ENCODE data around the gene GALR2.
"Not testable (repeated sequence)": the region's sequence is repeated elsewhere in the genome, so short reads cannot be mapped to it uniquely, and the experiment has no call there.

GALR2 gene, protein sequence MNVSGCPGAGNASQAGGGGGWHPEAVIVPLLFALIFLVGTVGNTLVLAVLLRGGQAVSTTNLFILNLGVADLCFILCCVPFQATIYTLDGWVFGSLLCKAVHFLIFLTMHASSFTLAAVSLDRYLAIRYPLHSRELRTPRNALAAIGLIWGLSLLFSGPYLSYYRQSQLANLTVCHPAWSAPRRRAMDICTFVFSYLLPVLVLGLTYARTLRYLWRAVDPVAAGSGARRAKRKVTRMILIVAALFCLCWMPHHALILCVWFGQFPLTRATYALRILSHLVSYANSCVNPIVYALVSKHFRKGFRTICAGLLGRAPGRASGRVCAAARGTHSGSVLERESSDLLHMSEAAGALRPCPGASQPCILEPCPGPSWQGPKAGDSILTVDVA

DNA sequence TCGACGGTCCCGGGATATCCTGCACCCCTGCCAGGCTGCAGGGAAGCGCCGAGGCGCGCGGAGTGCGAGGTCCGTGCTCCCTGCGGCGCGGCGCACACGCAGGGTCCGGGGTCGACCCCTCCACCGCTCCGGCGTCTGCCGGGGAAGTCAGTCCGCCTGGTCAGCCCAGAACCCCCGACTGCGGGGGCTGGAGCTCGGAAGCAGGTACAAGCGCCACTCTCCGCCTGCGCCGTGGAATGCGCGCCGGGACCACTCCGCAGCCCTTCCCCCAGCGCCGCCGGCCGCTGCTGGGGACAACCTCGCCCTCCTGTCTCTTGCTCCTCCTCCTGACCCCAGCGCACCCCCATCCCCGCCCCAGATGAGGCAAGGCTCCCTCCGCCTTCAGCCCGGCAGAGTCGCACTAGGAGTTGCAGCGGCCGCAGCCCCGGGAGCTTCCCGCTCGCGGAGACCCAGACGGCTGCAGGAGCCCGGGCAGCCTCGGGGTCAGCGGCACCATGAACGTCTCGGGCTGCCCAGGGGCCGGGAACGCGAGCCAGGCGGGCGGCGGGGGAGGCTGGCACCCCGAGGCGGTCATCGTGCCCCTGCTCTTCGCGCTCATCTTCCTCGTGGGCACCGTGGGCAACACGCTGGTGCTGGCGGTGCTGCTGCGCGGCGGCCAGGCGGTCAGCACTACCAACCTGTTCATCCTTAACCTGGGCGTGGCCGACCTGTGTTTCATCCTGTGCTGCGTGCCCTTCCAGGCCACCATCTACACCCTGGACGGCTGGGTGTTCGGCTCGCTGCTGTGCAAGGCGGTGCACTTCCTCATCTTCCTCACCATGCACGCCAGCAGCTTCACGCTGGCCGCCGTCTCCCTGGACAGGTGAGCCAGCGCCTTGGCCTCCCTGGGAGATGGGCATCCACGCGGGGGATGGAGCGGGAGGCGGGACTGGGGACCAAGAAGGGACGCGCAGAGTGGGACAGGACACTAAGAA is at the start of gene GALR2:
TSS of gene GALR2 (plus strand) at position 392 of the 974 bp plus-strand sequence. CDS start at position 495, 103 bp downstream.
- no peak for DNase-seq (ENCODE audit: low spot score)

GRCh38 chr17:76025294-76025693 is 49.3 kb upstream of the GALR2 start:
- no peak for DNase-seq (ENCODE audit: low spot score)

DNA sequence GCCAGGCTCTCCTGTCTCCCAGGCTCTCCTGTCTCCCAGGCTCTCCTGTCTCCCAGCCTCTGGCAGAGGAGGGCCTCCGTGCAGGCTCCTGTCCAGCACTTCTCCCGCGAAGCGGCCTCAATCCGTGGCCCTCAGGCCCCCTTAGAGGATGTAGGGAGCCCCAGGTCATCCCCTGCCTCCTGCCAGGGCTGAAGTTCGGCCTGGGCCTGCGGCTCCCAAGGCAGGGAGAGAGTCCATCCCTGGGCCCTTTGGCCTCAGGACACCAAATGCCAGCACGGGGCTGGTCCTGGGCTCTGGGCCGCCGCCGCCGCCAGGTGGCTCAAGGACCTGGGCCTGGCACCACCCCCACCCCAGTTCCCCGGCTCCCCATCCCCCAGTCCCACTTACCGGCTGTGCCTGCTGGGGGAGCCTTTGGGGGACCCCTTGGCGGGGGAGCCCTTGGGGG is 47.8 kb upstream of the GALR2 start:
- DNase-seq (ENCODE audit: low spot score) = no peak

- no peak for DNase-seq (ENCODE audit: low spot score)
Observed at GRCh38 chr17:76027159-76027839, 47.3 kb upstream of the GALR2 start, which contains the start of gene EVPL. Gene EVPL (minus strand): TSS chr17:76027306. CDS start chr17:76027198, 108 bp downstream.

DNA sequence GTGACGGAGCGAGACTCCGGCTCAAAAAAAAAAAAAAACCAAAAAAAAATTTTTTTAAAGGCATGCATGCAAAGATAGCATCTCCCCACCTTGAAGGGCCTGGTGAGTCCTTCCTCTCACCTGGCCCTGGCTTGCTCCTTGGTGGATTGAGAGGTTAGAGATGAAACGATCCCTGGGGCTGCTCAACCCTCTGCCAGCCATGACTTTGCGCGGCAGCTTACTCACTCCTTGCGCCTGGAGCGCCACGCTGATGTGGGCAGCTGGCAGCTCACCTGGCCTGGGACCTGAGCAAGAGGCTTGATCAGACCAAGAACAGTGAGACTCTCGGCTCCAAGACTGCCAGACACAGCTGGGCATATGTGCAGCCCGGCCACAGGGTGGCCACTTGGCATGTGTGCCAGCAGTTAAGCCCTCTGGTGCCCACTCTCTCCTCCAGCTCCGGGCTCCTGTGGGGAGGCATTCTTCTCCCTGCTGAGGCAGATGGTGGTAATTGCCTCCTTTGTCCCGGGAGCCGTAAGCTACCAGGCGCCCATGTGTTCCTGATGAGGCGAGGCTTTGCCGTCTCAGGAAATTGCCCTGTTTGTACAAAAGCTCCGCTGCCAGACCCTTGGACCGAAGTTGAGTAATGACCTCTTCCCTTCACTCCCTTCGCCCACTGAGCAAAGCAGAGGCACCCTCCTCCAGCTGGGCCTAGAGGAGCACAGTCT is 42.4 kb upstream of the GALR2 start:
- DNase-seq (ENCODE audit: low spot score) = no peak

- DNase-seq (ENCODE audit: low spot score) = no peak
Observed at GRCh38 chr17:76032780-76033108, 41.8 kb upstream of the GALR2 start.

DNA sequence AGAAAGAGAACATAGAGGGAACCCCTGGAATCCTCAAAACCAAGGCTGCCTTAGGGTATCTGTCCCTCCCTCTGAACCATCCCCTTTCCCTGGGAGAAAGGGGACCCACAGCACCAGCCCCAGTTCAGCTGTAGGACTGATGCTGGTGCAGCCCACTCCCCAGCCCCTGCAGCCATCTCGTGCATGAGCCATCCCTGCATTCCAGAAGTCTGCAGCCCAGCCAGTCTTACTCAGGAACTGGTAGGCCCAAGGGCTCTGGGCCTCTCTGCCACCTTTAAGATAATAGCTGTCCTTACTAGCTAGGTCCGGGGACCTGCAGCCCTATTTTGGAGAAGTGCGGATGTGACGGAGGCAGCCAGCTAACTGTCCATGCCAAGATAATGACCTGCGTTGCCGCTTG is 41.4 kb upstream of the GALR2 start:
- DNase-seq (ENCODE audit: low spot score) = no peak

DNA sequence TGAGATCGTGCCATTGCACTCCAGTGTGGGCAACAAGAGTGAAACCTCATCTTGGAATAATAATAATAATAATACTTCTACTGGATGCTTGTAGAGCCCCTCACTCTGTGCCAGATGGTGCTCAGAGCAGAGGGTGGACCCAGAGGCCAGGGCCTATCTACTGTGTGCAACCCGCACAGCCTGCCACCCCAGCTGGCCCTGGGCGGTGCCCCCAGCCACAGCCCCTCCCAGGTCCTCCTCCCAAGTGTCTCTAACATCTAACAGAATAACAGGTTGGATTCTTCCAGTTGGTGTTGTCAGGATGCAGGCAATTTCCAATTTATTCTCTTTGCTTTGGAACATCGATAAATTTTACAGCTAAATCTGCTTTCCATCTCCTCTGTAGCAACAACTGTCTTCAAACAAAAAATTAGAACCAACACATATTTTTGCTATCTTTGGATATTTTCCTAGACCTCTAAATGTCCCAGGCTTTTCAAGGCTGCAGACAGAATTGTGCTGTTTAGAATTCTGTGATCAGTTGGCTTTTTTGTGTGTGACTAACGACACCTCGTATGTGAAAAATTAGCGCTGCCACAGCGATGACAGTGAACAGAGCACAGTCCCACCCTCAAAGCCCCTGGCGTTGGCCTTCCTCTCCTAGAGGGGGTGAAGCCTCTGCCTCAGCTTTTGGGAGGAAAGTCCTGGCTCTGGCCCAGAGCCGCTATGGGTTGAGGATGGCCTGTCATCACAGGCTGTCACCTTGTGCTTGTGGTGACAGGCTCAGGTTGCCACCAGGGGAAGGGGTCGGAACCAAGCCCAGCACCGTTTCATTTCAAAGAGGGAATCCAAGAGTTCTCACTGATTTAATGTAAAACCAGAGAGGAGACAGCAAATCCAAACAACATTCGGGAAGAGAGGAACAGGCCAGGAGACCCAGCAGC is 39.9 kb upstream of the GALR2 start:
- DNase-seq (ENCODE audit: low spot score) = no peak

- DNase-seq (ENCODE audit: low spot score) = no peak
Observed at GRCh38 chr17:76036497-76037261, 37.9 kb upstream of the GALR2 start.

DNA sequence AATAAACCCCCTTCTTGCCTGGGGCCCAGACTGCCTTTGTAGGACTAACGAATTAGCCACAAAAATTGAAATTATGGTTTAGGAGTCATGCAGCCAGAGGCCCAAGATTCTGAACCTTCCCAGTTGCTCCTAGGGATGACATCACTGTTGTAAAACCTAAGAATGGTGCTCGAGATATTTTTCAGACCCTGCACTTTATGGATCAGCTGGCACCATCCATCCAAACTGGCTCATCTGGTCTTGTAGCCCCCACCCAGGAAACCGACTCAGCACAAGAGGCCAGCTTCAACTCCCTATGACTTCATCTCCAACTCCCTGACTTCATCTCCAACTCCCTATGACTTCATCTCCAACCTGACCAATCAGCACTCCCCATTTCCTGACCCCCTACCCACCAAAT is 36.5 kb upstream of the GALR2 start:
- no peak for DNase-seq (ENCODE audit: low spot score)

DNA sequence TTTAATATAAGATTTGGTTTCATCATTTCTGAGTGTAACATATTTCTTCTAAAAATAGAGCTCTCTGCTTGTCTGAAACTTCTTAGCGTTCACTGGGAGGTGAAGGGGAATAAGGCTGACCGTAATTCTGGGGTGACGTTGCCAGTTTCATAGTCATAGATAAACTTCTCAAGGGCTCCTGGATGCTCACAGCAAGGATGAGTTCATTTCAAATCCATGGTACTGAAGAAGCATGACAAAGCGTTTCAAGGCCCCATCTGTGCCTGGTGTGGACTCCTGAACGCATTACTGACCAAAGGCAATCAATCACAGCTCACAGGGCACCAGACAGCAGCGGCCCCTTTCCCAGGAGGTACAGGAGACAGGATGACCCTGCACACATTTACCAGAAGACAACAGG is 35.5 kb upstream of the GALR2 start:
- DNase-seq (ENCODE audit: low spot score) = no peak

DNA sequence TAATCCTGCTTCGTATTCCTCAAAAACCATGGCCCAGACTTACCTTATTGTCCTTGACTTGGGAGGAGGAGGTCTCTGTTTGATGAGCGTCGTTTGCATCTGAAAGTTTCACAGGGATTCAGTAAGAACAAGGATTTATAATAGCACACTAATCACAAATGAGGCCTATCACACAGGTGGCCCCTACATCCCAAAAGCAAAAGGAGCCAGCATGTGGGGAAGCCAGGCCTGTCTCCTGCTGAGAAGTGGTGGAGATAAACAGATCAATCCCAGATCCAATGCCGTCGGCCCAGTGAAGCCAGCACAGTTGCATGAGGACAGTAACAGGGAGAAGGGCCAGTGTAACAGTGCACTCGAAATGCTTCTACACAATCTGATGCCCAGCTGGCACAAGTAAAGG is 34.2 kb upstream of the GALR2 start:
- DNase-seq (ENCODE audit: low spot score) = no peak

GRCh38 chr17:76042868-76043267 is 31.7 kb upstream of the GALR2 start:
- DNase-seq (ENCODE audit: low spot score) = not testable (repeated sequence)

DNA sequence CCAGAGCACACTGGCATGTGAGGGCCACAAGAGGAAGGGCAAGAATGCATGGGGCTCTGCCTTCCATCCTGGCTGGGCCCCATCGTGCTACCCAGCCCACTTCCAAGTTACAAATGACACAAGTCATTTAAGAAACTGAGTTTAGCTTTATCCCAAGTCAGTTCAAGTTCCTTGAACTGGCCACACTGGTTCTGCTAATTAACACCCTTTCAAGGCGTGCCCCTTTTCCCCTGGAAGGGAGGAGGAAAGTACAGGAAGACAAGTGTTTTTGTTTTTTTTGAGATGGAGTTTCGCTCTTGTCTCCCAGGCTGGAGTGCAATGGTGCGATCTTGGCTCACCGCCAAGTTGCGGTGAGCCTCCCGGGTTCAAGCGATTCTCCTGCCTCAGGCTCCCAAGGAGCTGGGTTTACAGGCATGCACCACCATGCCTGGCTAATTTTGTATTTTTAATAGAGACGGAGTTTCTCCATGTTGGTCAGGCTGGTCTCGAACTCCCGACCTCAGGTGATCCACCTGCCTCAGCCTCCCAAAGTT is 30.0 kb upstream of the GALR2 start:
- not testable (repeated sequence) for DNase-seq (ENCODE audit: low spot score)

GRCh38 chr17:76046064-76046463 is 28.5 kb upstream of the GALR2 start:
- no peak for DNase-seq (ENCODE audit: low spot score)

GRCh38 chr17:76048025-76048605 is 26.5 kb upstream of the GALR2 start:
- no peak for DNase-seq (ENCODE audit: low spot score)

- no peak for DNase-seq (ENCODE audit: low spot score)
Observed at GRCh38 chr17:76048711-76049110, 25.9 kb upstream of the GALR2 start.

DNA sequence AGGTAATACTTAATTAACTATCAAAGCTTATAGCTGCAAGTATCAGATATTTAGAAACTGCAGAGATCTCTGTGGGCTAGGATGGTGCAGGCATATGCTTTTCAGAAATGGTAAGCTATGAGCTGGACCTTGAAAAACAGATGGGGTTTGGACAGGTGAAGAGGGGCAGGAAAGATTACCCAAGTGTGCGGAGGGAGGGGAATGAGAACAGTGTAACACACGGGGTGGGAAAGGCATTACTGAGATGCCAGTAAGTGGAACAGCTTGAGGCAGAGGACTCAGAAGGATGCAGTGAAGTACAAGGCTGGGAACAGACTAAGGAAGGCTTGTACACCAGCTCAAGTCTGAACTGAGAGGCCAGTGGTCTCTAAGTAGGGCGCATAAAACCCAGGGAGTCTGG is 25.3 kb upstream of the GALR2 start:
- DNase-seq (ENCODE audit: low spot score) = no peak
